Ishikawa (cell line): ENCODE data around the gene ARPP21.
A peak's percentile ranks its signal among the peaks of the same experiment; 100 is the strongest.

Experiments
- CEBPB ChIP-seq: IDR thresholded peaks from 2 replicates; pipeline ENCODE4 v1.6.1; 2012
- CREB1 ChIP-seq: IDR thresholded peaks from 2 replicates; pipeline ENCODE4 v1.6.1; 2012; ENCODE audit warnings: low read depth
- EP300 ChIP-seq: IDR thresholded peaks from 2 replicates; pipeline ENCODE4 v1.6.1; 2012; ENCODE audit warnings: borderline replicate concordance
- FOXM1 ChIP-seq: IDR thresholded peaks from 2 replicates; pipeline ENCODE4 v1.6.1; 2012; ENCODE audit warnings: low read depth, borderline replicate concordance
- NFIC ChIP-seq: IDR thresholded peaks from 2 replicates; pipeline ENCODE4 v1.6.1; 2012
- RAD21 ChIP-seq: IDR thresholded peaks from 2 replicates; pipeline ENCODE4 v1.6.1; 2012; ENCODE audit warnings: low read depth
- TAF1 ChIP-seq: IDR thresholded peaks from 2 replicates; pipeline ENCODE4 v1.6.1; 2012; ENCODE audit warnings: low read depth, mild to moderate bottlenecking
- TCF12 ChIP-seq: IDR thresholded peaks from 2 replicates; pipeline ENCODE4 v1.6.1; 2012; ENCODE audit warnings: low read depth
- TEAD4 ChIP-seq: IDR thresholded peaks from 2 replicates; pipeline ENCODE4 v1.6.1; 2012
- USF1 ChIP-seq: IDR thresholded peaks from 2 replicates; pipeline ENCODE4 v1.6.1; 2012
- YY1 ChIP-seq: IDR thresholded peaks from 2 replicates; pipeline ENCODE4 v1.6.1; 2012; ENCODE audit warnings: low read depth
- ZBTB7A ChIP-seq: IDR thresholded peaks from 2 replicates; pipeline ENCODE4 v1.6.1; 2012; ENCODE audit warnings: low read depth
- TF ChIP-seq, protein P1 (sequence below): IDR thresholded peaks from 2 replicates; pipeline ENCODE4 v1.6.1; 2012

GRCh38 chr3:35665390-35666055 is 26.2 kb downstream of the ARPP21 start:
- no peak for TF ChIP-seq CEBPB
- TF ChIP-seq, protein P1, sequence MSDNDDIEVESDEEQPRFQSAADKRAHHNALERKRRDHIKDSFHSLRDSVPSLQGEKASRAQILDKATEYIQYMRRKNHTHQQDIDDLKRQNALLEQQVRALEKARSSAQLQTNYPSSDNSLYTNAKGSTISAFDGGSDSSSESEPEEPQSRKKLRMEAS, result no peak
- no peak; the same call in 1 of the 2 replicates for TF ChIP-seq EP300
- no peak for TF ChIP-seq TAF1
- no peak for TF ChIP-seq USF1
- no peak for TF ChIP-seq ZBTB7A
- TF ChIP-seq FOXM1, result no peak
- TF ChIP-seq TCF12, result no peak
- TF ChIP-seq CREB1, result no peak
- TF ChIP-seq TEAD4, result no peak; the same call in 1 of the 2 replicates
- TF ChIP-seq YY1, result no peak
- TF ChIP-seq RAD21, result 0 out of 2 replicates have a peak, but pooled peaks have one; percentile 11
- TF ChIP-seq NFIC, result no peak
